Astrocyte of the hippocampus (primary cell): Measurements from ENCODE around the gene KRTAP22-1.

Experiments
- DNase-seq: peaks from one replicate; pipeline ENCODE4 v3.0.0; 2011; ENCODE audit warnings: low read depth, low spot score

KRTAP22-1 gene

DNA sequence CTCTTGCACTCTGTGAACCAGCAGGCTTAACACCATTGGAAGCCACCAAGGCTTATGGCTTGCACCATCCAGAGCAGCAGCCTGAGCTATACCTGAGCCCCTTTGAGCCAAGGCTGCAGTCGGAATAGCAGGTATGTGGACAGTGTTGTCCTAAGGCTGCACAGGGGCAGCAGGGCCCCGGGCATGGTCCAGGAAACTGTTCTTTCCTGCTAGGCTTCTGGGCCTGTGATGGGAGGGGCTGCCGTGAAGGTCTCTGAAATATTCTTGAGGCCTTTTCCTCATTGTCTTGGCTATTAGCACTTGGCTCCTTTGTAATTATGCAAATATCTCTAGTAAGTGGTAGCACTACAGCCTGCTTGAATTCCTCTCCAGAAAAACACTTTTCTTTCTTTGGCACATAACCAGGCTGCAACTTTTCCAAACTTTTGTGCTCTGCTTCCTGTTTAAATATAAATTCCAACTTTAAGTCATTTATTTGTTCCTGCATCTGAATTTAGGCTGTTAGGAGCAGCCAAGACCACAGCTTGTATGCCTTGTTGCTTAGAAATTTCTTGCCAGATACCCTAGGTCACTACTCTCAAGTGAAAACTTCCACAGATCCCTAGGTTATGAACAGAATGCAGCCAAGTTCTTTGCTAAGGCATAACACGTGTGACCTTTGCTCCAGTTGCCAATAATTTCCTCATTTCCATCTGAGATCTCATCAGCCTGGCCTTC is 24.7 kb downstream of the KRTAP22-1 start:
- DNase-seq: no peak

DNA sequence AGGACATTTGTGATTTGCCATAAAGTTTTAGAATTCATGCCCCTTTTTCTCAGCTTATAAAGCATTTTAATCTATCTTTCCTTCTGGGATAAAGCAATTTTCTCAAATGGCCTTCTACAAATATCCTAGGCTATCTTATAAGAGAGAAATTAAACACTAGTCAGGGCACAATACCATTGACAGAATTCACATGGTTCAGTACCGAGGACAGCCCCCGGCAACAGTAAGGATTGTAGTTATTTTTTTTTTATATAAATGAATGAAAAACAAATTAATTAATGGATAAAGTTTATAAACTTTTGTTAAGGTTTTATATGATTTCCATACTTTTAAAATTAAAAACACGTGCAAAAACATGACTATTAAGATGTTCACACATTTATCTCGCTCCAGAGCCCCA is 27.2 kb downstream of the KRTAP22-1 start:
- no peak for DNase-seq

DNA sequence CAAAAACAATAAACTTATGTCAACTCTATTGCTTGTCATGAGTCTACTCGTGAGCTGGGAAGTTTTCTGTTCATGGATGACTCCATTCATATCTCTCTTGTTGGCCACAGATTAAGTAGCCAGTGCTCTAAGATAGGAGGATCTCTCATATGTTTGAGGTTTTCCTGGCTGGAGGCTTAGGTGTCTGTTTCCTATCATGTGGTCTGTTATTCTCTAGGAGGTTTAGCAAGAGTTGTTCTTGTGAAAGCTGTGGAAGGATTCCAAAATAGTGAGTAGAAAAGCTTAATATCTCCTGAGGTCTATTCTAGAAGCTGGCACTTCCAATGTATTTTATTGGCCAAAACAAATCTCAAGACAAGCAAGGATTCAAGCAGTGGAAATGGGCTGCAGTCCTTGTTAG is 28.3 kb downstream of the KRTAP22-1 start:
- DNase-seq: no peak

DNA sequence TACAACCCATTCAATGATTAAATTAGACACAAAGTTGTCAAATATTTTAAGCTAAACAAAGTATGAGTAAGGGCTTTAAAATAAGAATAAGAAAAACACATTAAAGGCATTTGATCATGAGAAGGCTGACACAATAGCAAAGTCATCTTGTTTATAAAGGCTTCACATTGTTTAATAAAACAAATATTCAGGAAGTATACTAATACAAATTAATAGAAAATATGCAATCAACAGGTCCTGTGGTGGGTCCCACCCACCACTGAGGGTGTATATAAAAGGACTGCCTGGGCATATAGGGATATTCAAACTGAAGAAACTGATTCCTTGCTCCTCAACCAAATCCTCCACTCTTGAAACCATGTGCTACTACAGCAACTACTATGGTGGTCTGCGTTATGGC is 34.0 kb downstream of the KRTAP22-1 start, which contains the start of gene KRTAP20-2:
TSS of gene KRTAP20-2 (plus strand) at position 301 of the 400 bp plus-strand sequence. CDS start at position 359, 58 bp downstream.
- DNase-seq: no peak

DNA sequence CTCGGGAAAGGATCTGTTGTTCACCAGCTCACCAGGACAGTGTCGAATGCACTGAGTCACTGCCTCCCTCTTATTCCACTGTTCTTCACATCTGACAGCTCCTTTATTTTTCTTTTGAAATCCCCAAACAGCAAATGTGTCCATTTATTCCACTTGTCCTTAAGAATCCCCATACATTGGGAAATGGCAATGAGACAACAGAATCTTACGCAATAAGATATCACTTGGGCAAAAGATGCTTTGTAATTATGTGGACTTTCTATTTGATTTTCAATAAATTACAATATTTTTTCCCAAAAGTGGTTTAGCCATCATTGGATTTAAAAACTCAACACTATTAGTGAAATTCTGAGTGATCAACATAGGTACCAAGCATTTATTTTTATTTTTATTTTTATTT is 37.8 kb downstream of the KRTAP22-1 start:
- DNase-seq: no peak

DNA sequence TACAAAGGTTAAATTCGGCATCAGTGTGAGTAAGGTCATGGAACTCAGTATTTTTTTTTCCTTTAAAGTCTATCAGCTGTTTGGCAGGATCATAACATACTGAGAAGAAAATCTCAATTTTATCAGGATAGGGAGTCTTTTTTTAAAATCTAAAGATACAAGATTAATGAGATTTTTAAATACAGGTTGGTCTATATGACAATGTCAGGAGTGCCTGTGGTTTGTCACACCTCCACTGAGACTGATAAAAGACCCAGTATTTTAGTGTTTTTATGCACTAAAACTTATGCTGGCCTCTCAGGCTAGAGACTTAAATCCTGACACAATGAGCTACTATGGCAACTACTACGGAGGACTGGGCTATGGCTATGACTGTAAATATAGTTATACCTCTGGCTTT is 41.7 kb downstream of the KRTAP22-1 start, which contains the start of gene KRTAP20-3:
TSS of gene KRTAP20-3 (plus strand) at position 301 of the 400 bp plus-strand sequence.
- no peak for DNase-seq

DNA sequence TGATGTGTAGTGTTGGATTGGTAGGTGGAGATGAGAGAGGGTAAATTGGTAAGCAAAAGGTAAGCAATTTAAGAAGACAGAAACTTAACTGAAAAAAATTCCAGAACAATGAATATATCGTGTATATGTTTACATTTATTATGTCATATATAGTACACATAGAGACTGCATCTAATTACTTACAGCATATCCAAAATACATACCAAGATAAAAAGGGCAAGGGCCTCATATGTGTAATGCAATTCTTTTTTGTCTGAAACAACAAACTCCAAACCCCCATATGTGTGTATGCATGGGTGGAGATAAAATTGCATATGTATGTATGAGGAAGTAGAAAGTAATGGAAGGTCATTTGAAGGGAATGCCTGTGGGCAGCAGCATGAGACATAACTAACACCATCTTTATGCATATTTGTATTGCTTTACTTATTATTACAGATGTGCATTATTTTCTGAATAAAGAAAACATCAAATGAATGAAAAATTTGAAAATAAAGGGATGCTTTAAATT is 46.1 kb downstream of the KRTAP22-1 start:
- DNase-seq: no peak
